ENCODE data around the gene ITPK1.
A peak's percentile ranks its signal among the peaks of the same experiment; 100 is the strongest.

ITPK1 gene

GRCh38 chr14:92906823-92907222 is 208.9 kb downstream of the ITPK1 start:
- DNase-seq: no peak

GRCh38 chr14:92906420-92906819 is 209.3 kb downstream of the ITPK1 start:
- DNase-seq: no peak

- no peak for DNase-seq
These were observed 210.1 kb downstream of the ITPK1 start for GRCh38 chr14:92905667-92906066.

- no peak for DNase-seq
These were observed 212.4 kb downstream of the ITPK1 start for GRCh38 chr14:92903359-92903758.

- DNase-seq: no peak
These were observed 213.0 kb downstream of the ITPK1 start for GRCh38 chr14:92902726-92903125.

- DNase-seq: no peak
These were observed 213.5 kb downstream of the ITPK1 start for GRCh38 chr14:92902191-92902590.

GRCh38 chr14:92900660-92901059 is 215.1 kb downstream of the ITPK1 start:
- no peak for DNase-seq

- no peak for DNase-seq
These were observed 217.1 kb downstream of the ITPK1 start for GRCh38 chr14:92898566-92899131.

- DNase-seq: peak; percentile 69
These were observed 217.7 kb downstream of the ITPK1 start for GRCh38 chr14:92897922-92898565.

GRCh38 chr14:92895352-92895878 is 220.3 kb downstream of the ITPK1 start:
- no peak for DNase-seq

GRCh38 chr14:92892589-92892988 is 223.1 kb downstream of the ITPK1 start:
- no peak for DNase-seq

- no peak for DNase-seq
These were observed 224.7 kb downstream of the ITPK1 start for GRCh38 chr14:92890830-92891588.

- no peak for DNase-seq
These were observed 226.8 kb downstream of the ITPK1 start for GRCh38 chr14:92888896-92889295.

GRCh38 chr14:92887157-92887556 is 228.6 kb downstream of the ITPK1 start:
- DNase-seq: no peak
